Upper lobe of left lung (tissue), 6 donors: ENCODE data around the gene KLHL13. TPM values are rescaled to one million over a fixed set of nuclear protein-coding genes. Genes with fewer than 3 reads are reported as not detected.
"Not testable (repeated sequence)": the region's sequence is repeated elsewhere in the genome, so short reads cannot be mapped to it uniquely, and the experiment has no call there.

Experiments
- ATAC-seq, 2 donors: fragments of 200-7000 bp; cut with Tn5 transposase; one replicate each; pipeline ENCODE4 v1.9.1; 2022; ENCODE audit warnings: mild to moderate bottlenecking in 2 of 2, moderate library complexity in 2 of 2; ENCODE audit not compliant: low FRiP score in 2 of 2
- DNase-seq, 2 donors: peaks; one replicate each; pipeline ENCODE4 v3.0.0-alpha.2; 2019 to 2020
- H3K27ac ChIP-seq, 4 donors: fragments of 200-600 bp; sonication (generic); one replicate each; pipeline ENCODE4 v1.5.1; 2016 to 2019
- H3K27me3 ChIP-seq, 4 donors: fragments of 200-600 bp; sonication (generic); one replicate each; pipeline ENCODE4 v1.5.1; 2017 to 2019
- H3K36me3 ChIP-seq, 4 donors: fragments of 200-600 bp; sonication (generic); one replicate each; pipeline ENCODE4 v1.5.1; 2016 to 2019
- H3K4me1 ChIP-seq, 4 donors: fragments of 200-600 bp; sonication (generic); one replicate each; pipeline ENCODE4 v1.5.1; 2018 to 2019
- H3K4me3 ChIP-seq, 4 donors: fragments of 200-600 bp; sonication (generic); one replicate each; pipeline ENCODE4 v1.5.1; 2017 to 2019; ENCODE audit warnings: mild to moderate bottlenecking in 2 of 4, moderate library complexity in 1 of 4
- H3K9me3 ChIP-seq, 4 donors: fragments of 200-600 bp; sonication (generic); one replicate each; pipeline ENCODE4 v1.5.1; 2018 to 2019
- CTCF ChIP-seq, 6 experiments: fragments of 450-650 bp in 4 of 6; fragments of 200-600 bp in 2 of 6; sonication (generic) in 2 of 6; IDR thresholded peaks; one replicate each; pipeline ENCODE4 v1.5.1; 2016 to 2019; ENCODE audit warnings: antibody characterized with exemption in 6 of 6
- EP300 ChIP-seq, 4 donors: sonication (generic); formaldehyde crosslinking; IDR thresholded peaks; one replicate each; pipeline ENCODE4 v1.5.1; 2017; ENCODE audit warnings: antibody characterized with exemption in 4 of 4, control low read depth in 2 of 4
- POLR2A ChIP-seq, 4 donors: fragments of 450-650 bp; IDR thresholded peaks; one replicate each; pipeline ENCODE4 v1.5.1; 2016 to 2017; ENCODE audit warnings: antibody characterized with exemption in 4 of 4, mild to moderate bottlenecking in 2 of 4
- POLR2AphosphoS5 ChIP-seq, 2 donors: sonication (generic); formaldehyde crosslinking; IDR thresholded peaks; one replicate each; pipeline ENCODE4 v1.5.1; 2017; ENCODE audit warnings: antibody characterized with exemption in 2 of 2
- WGBS, 2 donors: methylation state at CpG; one replicate each; pipeline ENCODE4 v1.1.5; 2017 to 2018; 5-methylcytosine and 5-hydroxymethylcytosine counted together
- total RNA-seq, 6 donors: library from RNA; depleted of rRNA in 4 of 6; stranded (reverse); fragments of >200 nt in 4 of 6; gene quantifications; one replicate each; pipeline versions ENCODE4 v1.1.0 to v1.2.1, GENCODE V29; 2016 to 2021
- donor health status: DM: no; HTN: no; CAD: no; lungs with moderate emphysema.
- donor health status: DM: no; HTN: yes; CAD: no; lungs with severe emphysema.

KLHL13 gene
- total RNA-seq, 6 donors from 2014 or later: 0.63 to 3.8 (median 0.89) TPM; not detected in 1

GRCh38 chrX:118153270-118153669, 36.7 kb upstream of the KLHL13 start:
- Histone ChIP-seq H3K27ac (no peak overlapping the region), H3K4me3 (no peak overlapping the region), H3K36me3 (no peaks in the 10 kb centered on the region), H3K4me1 (no peaks in the 10 kb centered on the region), H3K27me3 (no peaks in the 10 kb centered on the region), H3K9me3 (no peaks in the 10 kb centered on the region)
- ATAC-seq: no peak
- no peak for DNase-seq
- no peak for TF ChIP-seq EP300 (IDR thresholded peaks at IDR 0.05)
- no peak for TF ChIP-seq CTCF (IDR thresholded peaks at IDR 0.05)
- TF ChIP-seq POLR2A (IDR thresholded peaks at IDR 0.05): no peak
- no peak for TF ChIP-seq POLR2AphosphoS5 (IDR thresholded peaks at IDR 0.05)
- WGBS, 2 donors: 82 to 89% methylated on average over 1 of the region's 1 CpG

GRCh38 chrX:118152721-118153120, 36.1 kb upstream of the KLHL13 start:
- H3K36me3 ChIP-seq: no peaks in the 10 kb centered on the region
- ATAC-seq (no peak), DNase-seq (no peak)
- no peaks in the 10 kb centered on the region for H3K27me3 ChIP-seq
- no peak overlapping the region for H3K4me3 ChIP-seq
- TF ChIP-seq CTCF (IDR thresholded peaks at IDR 0.05): no peak
- no peak for TF ChIP-seq EP300 (IDR thresholded peaks at IDR 0.05)
- no peak for TF ChIP-seq POLR2AphosphoS5 (IDR thresholded peaks at IDR 0.05)
- no peak for TF ChIP-seq POLR2A (IDR thresholded peaks at IDR 0.05)
- WGBS, 2 donors: 49 to 62% methylated on average over 2 of the region's 2 CpGs
- no peaks in the 10 kb centered on the region for H3K9me3 ChIP-seq
- no peak overlapping the region for H3K27ac ChIP-seq
- no peaks in the 10 kb centered on the region for H3K4me1 ChIP-seq

GRCh38 chrX:118148737-118149136, 32.1 kb upstream of the KLHL13 start:
- H3K27me3 ChIP-seq: no peaks in the 10 kb centered on the region
- no peak for TF ChIP-seq EP300 (IDR thresholded peaks at IDR 0.05)
- no peak for TF ChIP-seq CTCF (IDR thresholded peaks at IDR 0.05)
- no peak for TF ChIP-seq POLR2AphosphoS5 (IDR thresholded peaks at IDR 0.05)
- no peak for TF ChIP-seq POLR2A (IDR thresholded peaks at IDR 0.05)
- no peaks in the 10 kb centered on the region for H3K9me3 ChIP-seq
- H3K27ac ChIP-seq: no peak overlapping the region
- DNase-seq (no peak), ATAC-seq (no peak)
- whole genome bisulfite sequencing, 2 donors: 71 to 82% methylated on average over 1 of the region's 1 CpG
- no peaks in the 10 kb centered on the region for H3K36me3 ChIP-seq
- no peaks in the 10 kb centered on the region for H3K4me1 ChIP-seq
- H3K4me3 ChIP-seq: no peak overlapping the region

GRCh38 chrX:118147771-118148170, 31.2 kb upstream of the KLHL13 start:
- not testable (repeated sequence) for H3K9me3 ChIP-seq, H3K27ac ChIP-seq, H3K4me3 ChIP-seq, H3K27me3 ChIP-seq, H3K36me3 ChIP-seq, H3K4me1 ChIP-seq, ATAC-seq, DNase-seq
- 87 to 93% methylated on average over 3 of the region's 3 CpGs for WGBS, 2 donors

- WGBS, 2 donors: 57 to 66% methylated on average over 3 of the region's 3 CpGs
- TF ChIP-seq POLR2A (IDR thresholded peaks at IDR 0.05) (no peak), CTCF (IDR thresholded peaks at IDR 0.05) (no peak), EP300 (IDR thresholded peaks at IDR 0.05) (no peak), POLR2AphosphoS5 (IDR thresholded peaks at IDR 0.05) (no peak)
- H3K36me3 ChIP-seq: no peaks in the 10 kb centered on the region
- no peak for DNase-seq
- H3K4me3 ChIP-seq: no peak overlapping the region
- H3K27me3 ChIP-seq: no peaks in the 10 kb centered on the region
- no peaks in the 10 kb centered on the region for H3K9me3 ChIP-seq
- H3K27ac ChIP-seq: no peak overlapping the region
- ATAC-seq: no peak
- no peaks in the 10 kb centered on the region for H3K4me1 ChIP-seq
Measured at GRCh38 chrX:118143578-118143977, 27.0 kb upstream of the KLHL13 start.
